ENCODE results near the gene HECTD4. TPM values are rescaled to one million over a fixed set of nuclear protein-coding genes. Genes with fewer than 3 reads are reported as not detected.

HECTD4 gene
- polyA plus RNA-seq, 1 donor from 2014 or later = 15.8 TPM

- Histone ChIP-seq H3K27me3 (ENCODE audit: insufficient read depth, low read depth, low read length) (no peaks in the 10 kb centered on the region), H4K20me1 (ENCODE audit: insufficient read depth) (no peaks in the 10 kb centered on the region), H3K36me3 (ENCODE audit: insufficient read depth, low read length) (peaks cover 6% of the 10 kb centered on the region), H3K9ac (ENCODE audit: low read length) (no peak overlapping the region), H3K9me2 (ENCODE audit: insufficient read depth, low read length) (no peaks in the 10 kb centered on the region), H3K4me2 (ENCODE audit: low read length) (no peak overlapping the region), H3K9me3 (ENCODE audit: low read length) (no peaks in the 10 kb centered on the region), H3K4me3 (ENCODE audit: low read length) (no peak overlapping the region), H3F3A (ENCODE audit: insufficient read depth, low read length, poor library complexity, severe bottlenecking) (no peaks in the 10 kb centered on the region), H2AFZ (ENCODE audit: low read depth, low read length) (no peak overlapping the region), H3K79me2 (replicated peaks; ENCODE audit: insufficient read depth, low read length) (no peaks in the 10 kb centered on the region), H3K27ac (ENCODE audit: low read length) (no peak overlapping the region)
- TF ChIP-seq MXI1 (conservative IDR thresholded peaks at IDR 0.05; ENCODE audit: poor library complexity, severe bottlenecking) = no peak
- TF ChIP-seq POLR2AphosphoS5 (IDR thresholded peaks at IDR 0.05) = no peak
- no peak for TF ChIP-seq SMC3 (conservative IDR thresholded peaks at IDR 0.05; ENCODE audit: poor library complexity)
- no peak for TF ChIP-seq CTCF (IDR thresholded peaks at IDR 0.05; ENCODE audit: poor library complexity, severe bottlenecking)
- no peak for TF ChIP-seq RAD21 (conservative IDR thresholded peaks at IDR 0.05)
- no peak for TF ChIP-seq REST (IDR thresholded peaks at IDR 0.05; ENCODE audit: borderline replicate concordance)
- no peak for TF ChIP-seq TAF1 (IDR thresholded peaks at IDR 0.05; ENCODE audit: low read depth)
- no peak for TF ChIP-seq EP300 (conservative IDR thresholded peaks at IDR 0.05; ENCODE audit: poor library complexity, severe bottlenecking)
- TF ChIP-seq EZH2 (IDR thresholded peaks at IDR 0.05; ENCODE audit: borderline replicate concordance, insufficient read depth, low read length, poor library complexity, severe bottlenecking) = no peak
These were observed 202.3 kb downstream of the HECTD4 start for GRCh38 chr12:112179916-112180315.

- Histone ChIP-seq H3K9me2 (ENCODE audit: insufficient read depth, low read length) (no peaks in the 10 kb centered on the region), H3K4me2 (ENCODE audit: low read length) (no peak overlapping the region), H3K79me2 (replicated peaks; ENCODE audit: insufficient read depth, low read length) (no peaks in the 10 kb centered on the region), H3K27ac (ENCODE audit: low read length) (no peak overlapping the region), H4K20me1 (ENCODE audit: insufficient read depth) (no peaks in the 10 kb centered on the region), H3F3A (ENCODE audit: insufficient read depth, low read length, poor library complexity, severe bottlenecking) (no peaks in the 10 kb centered on the region), H3K36me3 (ENCODE audit: insufficient read depth, low read length) (peaks cover 6% of the 10 kb centered on the region), H3K9me3 (ENCODE audit: low read length) (no peaks in the 10 kb centered on the region), H2AFZ (ENCODE audit: low read depth, low read length) (no peak overlapping the region), H3K9ac (ENCODE audit: low read length) (no peak overlapping the region), H3K4me3 (ENCODE audit: low read length) (no peak overlapping the region), H3K27me3 (ENCODE audit: insufficient read depth, low read depth, low read length) (no peaks in the 10 kb centered on the region)
- no peak for TF ChIP-seq TAF1 (IDR thresholded peaks at IDR 0.05; ENCODE audit: low read depth)
- TF ChIP-seq RAD21 (conservative IDR thresholded peaks at IDR 0.05) = no peak
- TF ChIP-seq EZH2 (IDR thresholded peaks at IDR 0.05; ENCODE audit: borderline replicate concordance, insufficient read depth, low read length, poor library complexity, severe bottlenecking) = no peak
- no peak for TF ChIP-seq POLR2AphosphoS5 (IDR thresholded peaks at IDR 0.05)
- no peak for TF ChIP-seq CTCF (IDR thresholded peaks at IDR 0.05; ENCODE audit: poor library complexity, severe bottlenecking)
- no peak for TF ChIP-seq EP300 (conservative IDR thresholded peaks at IDR 0.05; ENCODE audit: poor library complexity, severe bottlenecking)
These were observed 202.9 kb downstream of the HECTD4 start for GRCh38 chr12:112179341-112179740.

All from neural cell (in vitro differentiated cells).